Parathyroid adenoma (tissue), 2 donors: ENCODE data around the gene TEX264.

Experiments used
- H2AFZ ChIP-seq: fragments of 300-600 bp; sonication (generic); one replicate; pipeline ENCODE4 v1.7.0; 2017; ENCODE audit warnings: antibody characterized with exemption, mild to moderate bottlenecking
- H3K27ac ChIP-seq: fragments of 300-600 bp; sonication (generic); one replicate; pipeline ENCODE4 v1.7.0; 2017
- H3K27me3 ChIP-seq: fragments of 300-600 bp; sonication (generic); one replicate; pipeline ENCODE4 v1.7.0; 2017; ENCODE audit warnings: low read length; ENCODE audit not compliant: control insufficient read depth, insufficient read depth
- H3K36me3 ChIP-seq: fragments of 300-600 bp; sonication (generic); one replicate; pipeline ENCODE4 v1.7.0; 2017; ENCODE audit warnings: low read length; ENCODE audit not compliant: control insufficient read depth, insufficient read depth
- H3K4me1 ChIP-seq: fragments of 300-600 bp; sonication (generic); one replicate; pipeline ENCODE4 v1.7.0; 2017; ENCODE audit warnings: control low read depth
- H3K4me2 ChIP-seq: fragments of 300-600 bp; sonication (generic); one replicate; pipeline ENCODE4 v1.7.0; 2017; ENCODE audit warnings: low read length
- H3K4me3 ChIP-seq: fragments of 300-600 bp; sonication (generic); one replicate; pipeline ENCODE4 v1.7.0; 2017; ENCODE audit warnings: low read depth, low read length
- H3K79me2 ChIP-seq: fragments of 300-600 bp; sonication (generic); one replicate; pipeline ENCODE4 v1.7.0; 2017; ENCODE audit warnings: control low read depth
- H3K9ac ChIP-seq: fragments of 300-600 bp; sonication (generic); one replicate; pipeline ENCODE4 v1.7.0; 2017; ENCODE audit warnings: mild to moderate bottlenecking
- H3K9me3 ChIP-seq: fragments of 300-600 bp; sonication (generic); one replicate; pipeline ENCODE4 v1.7.0; 2017; ENCODE audit warnings: low read length; ENCODE audit not compliant: control insufficient read depth
- CTCF ChIP-seq: fragments of 300-600 bp; sonication (generic); IDR thresholded peaks from one replicate; pipeline ENCODE4 v1.7.0; 2017; ENCODE audit warnings: antibody characterized with exemption, mild to moderate bottlenecking
- donor health status: primary hyperparathyroidism.

TEX264 gene

GRCh38 chr3:51750878-51751277, 79.8 kb downstream of the TEX264 start:
- TF ChIP-seq CTCF = no peak
- no peaks in the 10 kb centered on the region for H3K79me2 ChIP-seq
- H3K36me3 ChIP-seq = no peaks in the 10 kb centered on the region
- H3K27ac ChIP-seq = no peak overlapping the region
- no peak overlapping the region for H3K4me2 ChIP-seq
- no peak overlapping the region for H3K4me3 ChIP-seq
- H3K27me3 ChIP-seq = no peaks in the 10 kb centered on the region
- no peaks in the 10 kb centered on the region for H3K9me3 ChIP-seq
- no peaks in the 10 kb centered on the region for H3K4me1 ChIP-seq
- no peak overlapping the region for H2AFZ ChIP-seq
- no peak overlapping the region for H3K9ac ChIP-seq

GRCh38 chr3:51751287-51751686, 80.2 kb downstream of the TEX264 start:
- H3K79me2 ChIP-seq = no peaks in the 10 kb centered on the region
- H3K4me2 ChIP-seq = no peak overlapping the region
- no peaks in the 10 kb centered on the region for H3K9me3 ChIP-seq
- H3K36me3 ChIP-seq = no peaks in the 10 kb centered on the region
- no peak for TF ChIP-seq CTCF
- no peak overlapping the region for H3K9ac ChIP-seq
- no peak overlapping the region for H3K27ac ChIP-seq
- no peak overlapping the region for H2AFZ ChIP-seq
- no peaks in the 10 kb centered on the region for H3K27me3 ChIP-seq
- no peaks in the 10 kb centered on the region for H3K4me1 ChIP-seq
- no peak overlapping the region for H3K4me3 ChIP-seq
